ENCODE measurements around the gene CCDC102B. TPM values are rescaled to one million over a fixed set of nuclear protein-coding genes. Genes with fewer than 3 reads are reported as not detected.

The CCDC102B gene
- polyA plus RNA-seq, 1 donor from 2014 or later = 8.7 TPM

- H3K27me3 ChIP-seq (ENCODE audit: insufficient read depth, low read depth, low read length) = no peaks in the 10 kb centered on the region
- no peak overlapping the region for H3K9ac ChIP-seq (ENCODE audit: low read length)
- no peaks in the 10 kb centered on the region for H3F3A ChIP-seq (ENCODE audit: insufficient read depth, low read length, poor library complexity, severe bottlenecking)
- no peak overlapping the region for H2AFZ ChIP-seq (ENCODE audit: low read depth, low read length)
- H3K4me2 ChIP-seq (ENCODE audit: low read length) = no peak overlapping the region
- H3K79me2 ChIP-seq (replicated peaks; ENCODE audit: insufficient read depth, low read length) = no peaks in the 10 kb centered on the region
- TF ChIP-seq REST (IDR thresholded peaks at IDR 0.05; ENCODE audit: borderline replicate concordance) = no peak
- no peaks in the 10 kb centered on the region for H3K36me3 ChIP-seq (ENCODE audit: insufficient read depth, low read length)
- no peaks in the 10 kb centered on the region for H3K9me2 ChIP-seq (ENCODE audit: insufficient read depth, low read length)
- H3K4me3 ChIP-seq (ENCODE audit: low read length) = no peak overlapping the region
- H4K20me1 ChIP-seq (ENCODE audit: insufficient read depth) = no peaks in the 10 kb centered on the region
- no peak overlapping the region for H3K27ac ChIP-seq (ENCODE audit: low read length)
- no peaks in the 10 kb centered on the region for H3K9me3 ChIP-seq (ENCODE audit: low read length)
Measured at GRCh38 chr18:68796936-68797690, 767 bp upstream of the CCDC102B start.

- Histone ChIP-seq H3K4me2 (ENCODE audit: low read length) (no peak overlapping the region), H3K27me3 (ENCODE audit: insufficient read depth, low read depth, low read length) (no peaks in the 10 kb centered on the region), H3K79me2 (replicated peaks; ENCODE audit: insufficient read depth, low read length) (no peaks in the 10 kb centered on the region), H3K9me3 (ENCODE audit: low read length) (no peaks in the 10 kb centered on the region), H3F3A (ENCODE audit: insufficient read depth, low read length, poor library complexity, severe bottlenecking) (no peaks in the 10 kb centered on the region), H3K9ac (ENCODE audit: low read length) (no peak overlapping the region), H3K9me2 (ENCODE audit: insufficient read depth, low read length) (no peaks in the 10 kb centered on the region), H3K27ac (ENCODE audit: low read length) (no peak overlapping the region), H3K4me3 (ENCODE audit: low read length) (no peak overlapping the region), H2AFZ (ENCODE audit: low read depth, low read length) (no peak overlapping the region), H4K20me1 (ENCODE audit: insufficient read depth) (no peaks in the 10 kb centered on the region), H3K36me3 (ENCODE audit: insufficient read depth, low read length) (no peaks in the 10 kb centered on the region)
- TF ChIP-seq EP300 (conservative IDR thresholded peaks at IDR 0.05; ENCODE audit: poor library complexity, severe bottlenecking) = no peak
- no peak for TF ChIP-seq RAD21 (conservative IDR thresholded peaks at IDR 0.05)
- TF ChIP-seq SMC3 (conservative IDR thresholded peaks at IDR 0.05; ENCODE audit: poor library complexity) = no peak
- no peak for TF ChIP-seq MXI1 (conservative IDR thresholded peaks at IDR 0.05; ENCODE audit: poor library complexity, severe bottlenecking)
- TF ChIP-seq CTCF (IDR thresholded peaks at IDR 0.05; ENCODE audit: poor library complexity, severe bottlenecking) = no peak
- no peak for TF ChIP-seq TAF1 (IDR thresholded peaks at IDR 0.05; ENCODE audit: low read depth)
- TF ChIP-seq REST (IDR thresholded peaks at IDR 0.05; ENCODE audit: borderline replicate concordance) = no peak
- TF ChIP-seq EZH2 (IDR thresholded peaks at IDR 0.05; ENCODE audit: borderline replicate concordance, insufficient read depth, low read length, poor library complexity, severe bottlenecking) = no peak
- TF ChIP-seq POLR2AphosphoS5 (IDR thresholded peaks at IDR 0.05) = no peak
Measured at GRCh38 chr18:68800075-68800474, 2.2 kb downstream of the CCDC102B start.

All from neural cell (in vitro differentiated cells).